DOHH2 (cell line): ENCODE results near the gene PCSK5.

Experiments used
- H3F3A ChIP-seq: fragments of 200-600 bp; sonication (generic), shearing (Covaris generic); 2 replicates; pipeline ENCODE4 v1.6.0; 2016; ENCODE audit warnings: antibody characterized with exemption, mild to moderate bottlenecking; ENCODE audit not compliant: control insufficient read depth, insufficient read depth
- H3K27ac ChIP-seq: fragments of 200-600 bp; sonication (generic); 2 replicates; pipeline ENCODE4 v1.5.1; 2014; ENCODE audit warnings: low read depth, mild to moderate bottlenecking, low read length, moderate library complexity
- H3K27me3 ChIP-seq: fragments of 200-600 bp; sonication (generic); 2 replicates; pipeline ENCODE4 v1.6.1; 2014; ENCODE audit warnings: mild to moderate bottlenecking, low read length, mixed read lengths; ENCODE audit not compliant: control insufficient read depth
- H3K36me3 ChIP-seq: fragments of 200-600 bp; sonication (generic); 2 replicates; pipeline ENCODE4 v1.6.1; 2014; ENCODE audit warnings: mild to moderate bottlenecking, low read length, moderate library complexity, mixed read lengths; ENCODE audit not compliant: control insufficient read depth
- H3K4me1 ChIP-seq: fragments of 200-600 bp; sonication (generic); 2 replicates; pipeline ENCODE4 v1.6.1; 2014; ENCODE audit warnings: mild to moderate bottlenecking, low read length, mixed read lengths; ENCODE audit not compliant: control insufficient read depth
- H3K4me2 ChIP-seq: fragments of 200-600 bp; sonication (generic); 2 replicates; pipeline ENCODE4 v1.6.0; 2014; ENCODE audit warnings: mild to moderate bottlenecking, low read length, moderate library complexity
- H3K4me3 ChIP-seq: fragments of 200-600 bp; sonication (generic); 2 replicates; pipeline ENCODE4 v1.5.1; 2014; ENCODE audit warnings: mild to moderate bottlenecking, low read length, mixed read lengths
- H3K79me2 ChIP-seq: fragments of 200-600 bp; sonication (generic); 2 replicates; pipeline ENCODE4 v1.6.1; 2014; ENCODE audit warnings: mild to moderate bottlenecking, low read length, mixed read lengths; ENCODE audit not compliant: control insufficient read depth
- H3K9me2 ChIP-seq: fragments of 200-600 bp; sonication (generic); replicated peaks from 2 replicates; pipeline ENCODE4 v1.6.1; 2014; ENCODE audit warnings: mild to moderate bottlenecking, low read length, mixed read lengths; ENCODE audit not compliant: control insufficient read depth
- H3K9me3 ChIP-seq: fragments of 200-600 bp; sonication (generic); 2 replicates; pipeline ENCODE4 v1.6.1; 2014; ENCODE audit warnings: antibody characterized with exemption, low read length, mixed read lengths; ENCODE audit not compliant: control insufficient read depth, insufficient read depth
- H4K20me1 ChIP-seq: fragments of 200-600 bp; sonication (generic); 2 replicates; pipeline ENCODE4 v1.6.0; 2014; ENCODE audit warnings: low read depth, mild to moderate bottlenecking, antibody characterized with exemption, low read length, moderate library complexity; ENCODE audit not compliant: control insufficient read depth, insufficient read depth
- EZH2phosphoT487 ChIP-seq: fragments of 200-600 bp; sonication (generic); IDR thresholded peaks from 2 replicates; pipeline ENCODE4 v1.6.1; 2017; ENCODE audit warnings: borderline replicate concordance, mild to moderate bottlenecking, antibody characterized with exemption, low read length, moderate library complexity, mixed read lengths
- TF ChIP-seq, protein P1 (sequence below): fragments of 200-600 bp; sonication (generic); IDR thresholded peaks from one replicate; pipeline ENCODE4 v1.5.1; 2014; ENCODE audit warnings: antibody characterized with exemption, mild to moderate bottlenecking, low read depth, low read length; ENCODE audit not compliant: poor library complexity, severe bottlenecking

PCSK5 gene

DNA sequence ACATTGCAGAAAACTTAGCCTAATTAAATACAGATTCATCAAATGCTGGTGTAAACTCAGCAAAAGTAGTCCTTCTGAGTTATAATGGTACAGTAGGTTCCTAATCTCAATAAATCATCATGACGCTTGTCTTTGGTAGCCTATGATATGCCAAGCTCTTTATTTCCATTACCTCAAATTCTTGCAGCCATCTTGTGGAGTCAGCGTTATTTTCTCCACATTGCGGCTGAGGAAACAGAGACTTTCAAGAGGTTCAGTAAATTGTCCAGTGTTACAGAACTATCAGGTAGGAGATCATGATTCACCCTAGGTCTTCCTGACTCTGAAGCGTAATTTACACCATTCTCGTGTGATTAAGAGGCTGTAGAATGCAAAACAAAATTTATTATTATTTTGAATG is 237.2 kb downstream of the PCSK5 start:
- H3K9me3 ChIP-seq = no peaks in the 10 kb centered on the region
- H4K20me1 ChIP-seq = no peaks in the 10 kb centered on the region
- no peak overlapping the region for H3K4me3 ChIP-seq
- H3F3A ChIP-seq = no peaks in the 10 kb centered on the region
- no peaks in the 10 kb centered on the region for H3K79me2 ChIP-seq
- H3K4me1 ChIP-seq = no peaks in the 10 kb centered on the region
- no peaks in the 10 kb centered on the region for H3K9me2 ChIP-seq
- no peaks in the 10 kb centered on the region for H3K36me3 ChIP-seq
- H3K4me2 ChIP-seq = no peak overlapping the region
- H3K27me3 ChIP-seq = no peaks in the 10 kb centered on the region
- no peak overlapping the region for H3K27ac ChIP-seq
- TF ChIP-seq, protein P1, sequence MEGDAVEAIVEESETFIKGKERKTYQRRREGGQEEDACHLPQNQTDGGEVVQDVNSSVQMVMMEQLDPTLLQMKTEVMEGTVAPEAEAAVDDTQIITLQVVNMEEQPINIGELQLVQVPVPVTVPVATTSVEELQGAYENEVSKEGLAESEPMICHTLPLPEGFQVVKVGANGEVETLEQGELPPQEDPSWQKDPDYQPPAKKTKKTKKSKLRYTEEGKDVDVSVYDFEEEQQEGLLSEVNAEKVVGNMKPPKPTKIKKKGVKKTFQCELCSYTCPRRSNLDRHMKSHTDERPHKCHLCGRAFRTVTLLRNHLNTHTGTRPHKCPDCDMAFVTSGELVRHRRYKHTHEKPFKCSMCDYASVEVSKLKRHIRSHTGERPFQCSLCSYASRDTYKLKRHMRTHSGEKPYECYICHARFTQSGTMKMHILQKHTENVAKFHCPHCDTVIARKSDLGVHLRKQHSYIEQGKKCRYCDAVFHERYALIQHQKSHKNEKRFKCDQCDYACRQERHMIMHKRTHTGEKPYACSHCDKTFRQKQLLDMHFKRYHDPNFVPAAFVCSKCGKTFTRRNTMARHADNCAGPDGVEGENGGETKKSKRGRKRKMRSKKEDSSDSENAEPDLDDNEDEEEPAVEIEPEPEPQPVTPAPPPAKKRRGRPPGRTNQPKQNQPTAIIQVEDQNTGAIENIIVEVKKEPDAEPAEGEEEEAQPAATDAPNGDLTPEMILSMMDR = no peak
- no peak for TF ChIP-seq EZH2phosphoT487

GRCh38 chr9:76135902-76136301 is 245.4 kb downstream of the PCSK5 start:
- no peak overlapping the region for H3K4me2 ChIP-seq
- no peaks in the 10 kb centered on the region for H3F3A ChIP-seq
- H4K20me1 ChIP-seq = no peaks in the 10 kb centered on the region
- H3K9me2 ChIP-seq = no peaks in the 10 kb centered on the region
- no peaks in the 10 kb centered on the region for H3K36me3 ChIP-seq
- H3K27ac ChIP-seq = no peak overlapping the region
- no peaks in the 10 kb centered on the region for H3K79me2 ChIP-seq
- no peak for TF ChIP-seq EZH2phosphoT487
- TF ChIP-seq, protein P1 = no peak
- no peaks in the 10 kb centered on the region for H3K27me3 ChIP-seq
- no peaks in the 10 kb centered on the region for H3K9me3 ChIP-seq
- H3K4me1 ChIP-seq = no peaks in the 10 kb centered on the region
- H3K4me3 ChIP-seq = no peak overlapping the region

GRCh38 chr9:76136986-76137385 is 246.5 kb downstream of the PCSK5 start:
- H3K27me3 ChIP-seq = no peaks in the 10 kb centered on the region
- H3K4me2 ChIP-seq = no peak overlapping the region
- H4K20me1 ChIP-seq = no peaks in the 10 kb centered on the region
- H3K4me3 ChIP-seq = no peak overlapping the region
- no peaks in the 10 kb centered on the region for H3K79me2 ChIP-seq
- no peaks in the 10 kb centered on the region for H3K9me2 ChIP-seq
- no peak overlapping the region for H3K27ac ChIP-seq
- TF ChIP-seq, protein P1 = no peak
- no peak for TF ChIP-seq EZH2phosphoT487
- no peaks in the 10 kb centered on the region for H3K4me1 ChIP-seq
- H3K9me3 ChIP-seq = no peaks in the 10 kb centered on the region
- H3F3A ChIP-seq = no peaks in the 10 kb centered on the region
- no peaks in the 10 kb centered on the region for H3K36me3 ChIP-seq

- Histone ChIP-seq H3K4me1 (no peaks in the 10 kb centered on the region), H4K20me1 (no peaks in the 10 kb centered on the region), H3K9me2 (no peaks in the 10 kb centered on the region), H3K27ac (no peak overlapping the region), H3F3A (no peaks in the 10 kb centered on the region), H3K27me3 (no peaks in the 10 kb centered on the region), H3K79me2 (no peaks in the 10 kb centered on the region), H3K4me2 (no peak overlapping the region), H3K4me3 (no peak overlapping the region), H3K9me3 (no peaks in the 10 kb centered on the region), H3K36me3 (no peaks in the 10 kb centered on the region)
- no peak for TF ChIP-seq EZH2phosphoT487
- TF ChIP-seq, protein P1 = no peak
These were observed 247.5 kb downstream of the PCSK5 start for GRCh38 chr9:76137931-76138330.
